Measurements from ENCODE around the gene EFCAB9.

- TF ChIP-seq EP300 (IDR thresholded peaks at IDR 0.05; ENCODE audit: borderline replicate concordance in 1 of 2, low read depth in 1 of 2, low read length in 1 of 2) = no peak
- no peak for TF ChIP-seq TEAD4 (IDR thresholded peaks at IDR 0.05; ENCODE audit: borderline replicate concordance, insufficient read depth)
- TF ChIP-seq CTCF (IDR thresholded peaks at IDR 0.05) = no peak
- TF ChIP-seq ELF1 (IDR thresholded peaks at IDR 0.05) = no peak
- no peak for TF ChIP-seq NFIC (IDR thresholded peaks at IDR 0.05; ENCODE audit: borderline replicate concordance)
- TF ChIP-seq REST (IDR thresholded peaks at IDR 0.05; ENCODE audit: low read depth, low read length) = no peak
These were observed 51.1 kb downstream of the EFCAB9 start for GRCh38 chr5:172245046-172245445.
